ENCODE data around the gene RCSD1.
A peak's percentile ranks its signal among the peaks of the same experiment; 100 is the strongest.
"Not testable (repeated sequence)": the region's sequence is repeated elsewhere in the genome, so short reads cannot be mapped to it uniquely, and the experiment has no call there.

Gene RCSD1, protein sequence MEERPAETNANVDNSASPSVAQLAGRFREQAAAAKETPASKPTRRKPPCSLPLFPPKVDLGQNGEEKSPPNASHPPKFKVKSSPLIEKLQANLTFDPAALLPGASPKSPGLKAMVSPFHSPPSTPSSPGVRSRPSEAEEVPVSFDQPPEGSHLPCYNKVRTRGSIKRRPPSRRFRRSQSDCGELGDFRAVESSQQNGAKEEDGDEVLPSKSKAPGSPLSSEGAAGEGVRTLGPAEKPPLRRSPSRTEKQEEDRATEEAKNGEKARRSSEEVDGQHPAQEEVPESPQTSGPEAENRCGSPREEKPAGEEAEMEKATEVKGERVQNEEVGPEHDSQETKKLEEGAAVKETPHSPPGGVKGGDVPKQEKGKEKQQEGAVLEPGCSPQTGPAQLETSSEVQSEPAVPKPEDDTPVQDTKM

DNA sequence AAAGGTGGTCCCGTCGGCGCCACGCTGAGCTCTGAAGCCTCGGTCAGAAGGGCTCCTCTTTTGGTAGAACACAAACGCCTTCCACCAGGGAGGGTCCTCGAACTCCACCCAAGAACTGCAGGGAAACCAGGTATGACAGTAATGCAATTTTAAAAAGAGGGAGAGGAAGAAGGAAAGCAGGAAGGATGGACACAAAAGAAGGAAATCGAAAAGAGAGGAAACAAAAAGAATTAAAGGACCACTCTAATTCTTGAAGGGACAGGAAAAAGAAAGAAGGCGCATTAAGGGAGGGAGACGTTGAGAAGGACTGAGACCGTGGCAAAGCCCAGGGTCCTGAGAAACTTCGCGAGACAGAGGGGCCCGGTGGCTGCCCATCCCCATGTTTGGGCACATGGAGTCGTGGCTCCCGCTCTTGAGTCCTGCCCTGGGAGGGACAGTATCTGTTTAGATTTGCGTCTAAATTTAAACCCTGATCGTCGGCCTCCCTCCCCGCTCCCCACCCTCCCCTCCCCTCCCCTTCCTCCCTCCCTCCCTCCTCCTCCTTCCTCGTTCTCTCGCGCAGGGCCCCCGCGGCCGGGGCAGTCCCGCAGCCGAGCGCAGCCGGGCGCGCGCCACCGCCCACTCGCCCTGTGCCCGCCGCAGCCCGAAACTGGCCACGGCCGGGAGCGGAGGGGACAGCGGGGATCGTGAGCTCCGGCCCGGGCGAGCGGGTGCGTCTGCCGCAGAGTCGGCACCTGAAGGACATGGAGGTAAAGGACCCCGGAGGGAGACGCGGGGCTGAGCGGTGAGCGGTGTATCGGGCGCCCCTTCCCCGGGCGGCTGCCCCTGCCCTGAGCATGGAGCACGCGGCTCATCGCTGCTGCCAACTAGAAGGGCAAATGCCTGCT lies at the start of gene RCSD1:
RCSD1 (plus strand) TSS at position 552 of the 887 bp plus-strand sequence; CDS start at position 744, 192 bp downstream.
- DNase-seq, result peak; percentile 49

DNA sequence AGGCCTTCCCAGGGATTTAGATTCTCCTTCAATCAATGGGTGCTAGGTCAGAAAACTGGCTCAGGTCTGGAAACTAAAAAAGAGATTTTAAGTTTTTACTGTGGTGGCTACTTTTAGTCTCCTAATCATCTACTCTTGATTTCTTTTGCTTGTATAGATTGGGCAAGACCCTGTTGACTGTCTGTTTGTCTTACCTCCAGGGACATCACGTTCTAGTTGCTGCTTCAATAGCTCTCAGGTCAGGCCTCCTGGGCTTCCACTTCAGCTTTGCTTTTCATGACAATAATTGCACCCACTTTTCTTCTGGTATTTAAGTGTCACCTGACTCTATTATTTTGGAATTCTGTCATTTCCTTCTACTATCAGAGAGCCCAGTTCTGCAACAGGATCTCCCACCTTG lies 48.0 kb upstream of the RCSD1 start:
- DNase-seq, result no peak

DNA sequence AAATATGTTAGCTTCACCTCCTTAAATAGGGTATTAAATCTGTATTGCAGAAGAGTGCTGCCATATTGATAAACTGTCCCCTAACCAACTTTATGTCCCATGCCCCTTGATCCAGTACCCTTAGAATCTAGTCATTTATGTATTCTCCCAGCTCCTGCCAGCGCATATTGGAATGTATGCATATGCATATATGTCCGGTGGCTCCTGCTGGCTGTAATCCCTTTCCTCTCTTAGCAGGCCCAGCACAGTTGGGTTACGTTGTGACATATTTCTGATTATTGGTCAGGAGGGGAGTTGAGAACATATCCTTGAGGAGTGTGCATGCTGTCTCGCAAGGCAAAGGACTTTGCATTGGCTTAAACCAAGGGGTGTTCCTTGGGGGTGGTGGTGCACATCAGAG lies 47.3 kb upstream of the RCSD1 start:
- DNase-seq, result no peak

- DNase-seq, result no peak
Observed at GRCh38 chr1:167584581-167584980, 45.5 kb upstream of the RCSD1 start.

DNA sequence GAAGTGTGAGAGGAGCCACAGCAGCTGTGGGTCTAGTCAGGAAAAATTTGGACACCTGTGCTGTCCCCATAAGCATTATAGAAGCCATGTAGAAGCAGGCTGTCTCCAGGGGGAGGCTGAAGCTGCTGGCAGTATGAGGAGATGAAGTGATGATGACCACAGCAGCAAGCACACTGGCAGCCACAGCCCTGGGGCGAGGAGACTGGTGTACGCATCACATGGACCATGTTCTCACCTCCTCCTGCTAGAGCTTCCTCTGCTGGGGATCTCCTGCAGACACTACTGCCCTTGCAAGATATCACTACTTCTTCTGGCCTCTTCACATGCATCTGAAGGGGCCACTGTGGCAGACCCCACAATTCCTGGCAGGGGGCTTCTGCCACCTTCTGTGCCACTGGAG lies 42.7 kb upstream of the RCSD1 start:
- no peak for DNase-seq

GRCh38 chr1:167587872-167588271 lies 42.2 kb upstream of the RCSD1 start:
- no peak for DNase-seq

DNA sequence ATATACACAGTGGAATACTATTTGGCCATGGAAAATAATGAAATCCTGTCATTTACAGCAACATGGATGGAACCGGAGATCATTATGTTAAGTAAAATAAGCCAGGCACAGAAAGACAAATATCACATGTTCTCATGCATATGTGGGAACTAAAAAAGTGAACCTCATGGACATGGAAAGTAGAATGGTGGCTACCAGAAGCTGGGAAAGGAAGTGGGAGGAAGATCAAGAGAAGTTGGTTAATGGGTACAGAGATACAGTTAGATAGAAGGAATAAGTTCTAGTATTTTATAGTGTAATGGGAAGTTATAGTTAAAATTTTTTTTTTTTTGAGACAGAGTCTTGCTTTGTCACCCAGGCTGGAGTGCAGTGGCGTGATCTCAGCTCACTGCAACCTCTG lies 41.7 kb upstream of the RCSD1 start:
- no peak for DNase-seq

DNA sequence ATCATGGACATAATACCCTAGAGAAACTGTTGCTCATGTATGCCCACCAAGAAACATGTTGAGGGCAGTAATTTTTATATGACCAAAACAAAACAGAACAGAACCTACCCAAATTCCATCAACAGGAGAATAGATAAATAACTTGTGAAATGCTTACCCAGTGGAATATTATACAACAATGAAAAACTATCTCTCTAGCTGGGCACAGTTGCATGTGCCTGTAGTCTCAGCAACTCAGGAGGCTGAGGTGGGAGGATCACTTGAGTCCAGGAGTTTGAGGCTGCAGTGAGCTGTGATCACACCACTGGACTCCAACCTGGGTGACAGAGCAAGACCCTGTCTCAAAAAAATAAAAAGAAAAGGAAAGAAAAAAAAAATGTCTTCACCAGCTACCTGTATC lies 37.6 kb upstream of the RCSD1 start:
- no peak for DNase-seq

DNA sequence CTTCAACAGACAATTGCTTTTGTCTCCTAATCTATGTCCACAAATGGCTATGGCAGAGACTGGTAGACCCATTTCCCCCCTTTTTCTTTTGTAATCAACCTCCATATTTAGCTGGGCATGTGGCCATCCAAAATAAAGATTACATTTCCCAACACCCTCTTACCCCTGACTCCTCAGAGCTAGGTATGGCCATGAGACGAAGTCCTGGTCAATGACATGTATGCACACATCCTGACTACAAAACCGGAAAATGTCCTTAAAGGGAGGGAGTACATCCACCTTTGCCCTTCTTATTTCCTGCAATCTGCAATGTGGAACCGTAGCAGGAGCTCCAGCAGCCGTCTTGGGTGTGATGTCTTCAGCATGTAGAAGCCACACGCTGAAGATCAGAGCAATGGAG lies 36.2 kb upstream of the RCSD1 start:
- no peak for DNase-seq

GRCh38 chr1:167594822-167595221 lies 35.2 kb upstream of the RCSD1 start:
- DNase-seq, result no peak

DNA sequence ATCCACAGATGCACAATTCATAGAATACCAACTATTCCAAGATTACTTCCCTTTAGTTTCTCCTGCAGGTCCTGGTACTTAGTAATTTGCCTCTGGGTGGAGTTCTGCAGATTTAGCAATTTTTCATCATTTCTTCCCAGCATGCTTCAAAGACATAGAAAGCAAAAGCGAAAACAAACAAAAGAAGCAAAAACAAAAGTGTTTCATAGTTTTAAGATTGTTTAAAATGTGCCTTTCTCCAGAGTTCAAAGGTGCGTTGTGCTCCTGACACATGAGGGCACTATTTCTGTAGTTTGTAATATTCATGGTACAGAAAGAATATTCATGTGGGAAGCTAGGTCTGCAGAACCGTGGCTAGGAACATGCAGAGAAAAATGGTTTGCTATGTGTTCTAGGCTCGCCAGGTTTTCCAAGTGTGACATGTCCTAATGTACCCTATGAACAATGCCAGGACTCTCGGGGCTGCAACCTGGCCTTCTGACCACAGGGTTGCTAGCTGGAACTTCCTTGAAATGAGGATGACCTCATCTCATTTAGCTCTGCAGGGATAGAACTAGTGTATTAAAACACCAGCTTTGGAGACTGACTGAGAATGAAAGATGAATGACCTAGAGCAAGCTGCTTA lies 30.0 kb upstream of the RCSD1 start:
- DNase-seq, result no peak

DNA sequence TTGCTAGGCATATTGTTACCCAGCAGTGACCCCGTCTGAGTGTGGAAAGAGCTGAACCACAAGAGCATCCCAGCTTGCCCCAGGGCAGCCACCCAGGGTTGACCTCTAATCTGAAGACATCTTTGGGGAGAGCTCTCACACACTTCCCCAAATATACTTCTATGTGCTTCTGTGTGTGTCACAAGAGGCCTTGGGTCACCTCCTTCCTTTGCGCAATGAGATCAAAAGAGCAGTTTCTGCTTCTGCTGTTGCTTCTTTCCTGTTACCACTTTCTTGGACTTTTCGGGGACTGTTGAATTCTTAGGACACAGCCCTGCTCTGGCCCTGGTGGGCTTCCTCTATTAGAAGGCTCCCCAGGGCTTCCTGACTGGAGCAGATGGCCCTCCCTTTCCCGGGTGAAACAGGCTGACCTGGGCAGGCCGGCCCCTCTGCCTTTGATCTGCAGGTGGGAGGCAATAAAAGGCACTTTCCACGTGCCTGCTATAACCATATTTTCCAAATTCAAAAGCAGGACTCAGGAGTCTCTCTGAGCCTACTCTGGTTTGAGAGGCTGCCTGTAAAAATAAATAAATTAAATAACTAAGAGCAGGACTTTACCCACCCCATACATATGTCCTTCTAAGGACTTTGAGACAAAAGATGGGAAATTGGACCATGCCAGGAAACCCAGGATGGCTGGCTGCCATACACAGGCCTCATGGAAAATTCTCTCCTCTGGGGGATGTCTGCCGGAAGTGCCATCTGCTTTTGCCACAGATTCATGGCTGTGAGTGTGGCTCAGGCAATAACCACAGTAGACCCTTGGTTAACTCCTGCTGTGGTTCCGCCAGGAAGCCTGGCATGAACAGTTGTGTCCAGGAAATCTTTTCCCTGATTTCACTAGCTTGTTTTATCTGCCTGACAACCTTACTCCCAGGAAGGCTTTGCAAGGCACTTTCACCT lies 28.3 kb upstream of the RCSD1 start:
- no peak for DNase-seq

GRCh38 chr1:167602840-167603239 lies 27.2 kb upstream of the RCSD1 start:
- DNase-seq, result no peak

GRCh38 chr1:167605576-167605975 lies 24.5 kb upstream of the RCSD1 start:
- no peak for DNase-seq

DNA sequence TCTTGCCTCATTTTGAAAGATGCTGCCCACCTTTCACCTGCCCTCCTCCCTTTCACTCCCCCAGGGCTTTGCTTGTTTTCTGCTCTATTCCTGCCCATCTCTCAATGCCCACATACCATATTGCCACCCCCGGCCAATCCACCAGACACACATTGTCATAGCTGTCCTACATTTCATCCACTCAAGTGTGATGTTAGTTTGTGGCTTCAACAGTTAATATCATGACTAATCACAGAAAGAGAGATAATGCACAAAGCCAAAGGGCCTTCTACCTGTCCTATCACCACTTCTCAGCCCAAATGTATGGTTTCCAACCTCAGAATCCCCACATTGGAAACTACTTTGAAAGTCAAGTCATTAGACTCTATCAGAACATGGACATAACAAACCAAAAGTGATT lies 18.0 kb upstream of the RCSD1 start:
- DNase-seq, result no peak

DNA sequence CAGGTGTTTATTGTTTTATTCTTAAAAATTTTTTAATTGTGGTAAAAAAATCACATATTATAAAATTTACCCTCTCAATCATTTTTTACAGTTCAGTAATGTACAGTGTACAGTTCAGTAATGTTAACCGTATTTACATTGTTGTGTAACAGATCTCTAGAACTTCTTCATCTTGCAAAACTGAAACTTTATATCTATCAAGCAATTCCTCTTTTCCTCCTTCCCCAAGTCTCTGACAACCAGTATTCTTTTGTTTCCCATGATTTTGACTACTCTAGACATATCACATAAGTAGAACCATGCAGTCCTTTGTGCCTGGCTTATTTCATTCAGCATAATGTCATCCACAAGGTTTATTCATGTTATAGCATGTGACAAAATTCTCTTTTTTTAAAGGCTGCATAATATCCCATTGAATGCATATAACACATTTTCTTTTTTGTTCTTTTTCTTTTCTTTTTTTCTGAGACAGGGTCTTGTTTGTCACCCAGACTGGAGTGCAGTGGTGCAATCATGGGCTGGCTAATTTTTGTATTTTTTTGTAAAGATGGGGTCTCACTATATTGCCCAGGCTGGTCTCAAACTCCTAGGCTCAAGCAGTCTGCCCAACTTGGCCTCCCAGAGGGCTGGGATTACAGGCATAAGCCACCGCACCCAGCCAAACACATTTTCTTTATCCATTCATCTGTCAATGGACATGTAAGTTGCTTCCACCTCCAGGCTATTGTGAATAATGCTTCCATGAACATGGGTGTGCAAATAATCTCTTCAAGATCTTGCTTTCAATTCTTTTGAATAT lies 17.2 kb upstream of the RCSD1 start:
- no peak for DNase-seq

GRCh38 chr1:167613984-167614383 lies 16.0 kb upstream of the RCSD1 start:
- DNase-seq, result not testable (repeated sequence)

DNA sequence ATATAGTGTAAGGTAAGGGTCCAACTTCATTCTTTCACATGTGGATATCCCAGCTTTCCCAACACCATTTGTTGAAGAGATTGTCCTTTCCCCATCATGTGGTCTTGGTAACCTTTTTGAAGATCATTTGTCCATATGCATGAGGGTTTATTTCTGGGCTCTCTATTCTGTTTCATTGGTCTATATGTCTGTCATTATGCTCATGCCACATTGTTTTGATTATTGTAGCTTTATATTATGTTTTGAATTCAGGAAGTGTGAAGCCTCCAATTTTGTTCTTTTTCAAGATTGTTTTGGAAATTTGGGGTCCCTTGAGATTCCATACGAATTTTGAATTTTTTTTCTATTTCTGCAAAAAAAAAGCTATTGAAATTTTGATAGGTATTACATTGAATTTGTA lies 15.2 kb upstream of the RCSD1 start:
- no peak for DNase-seq

DNA sequence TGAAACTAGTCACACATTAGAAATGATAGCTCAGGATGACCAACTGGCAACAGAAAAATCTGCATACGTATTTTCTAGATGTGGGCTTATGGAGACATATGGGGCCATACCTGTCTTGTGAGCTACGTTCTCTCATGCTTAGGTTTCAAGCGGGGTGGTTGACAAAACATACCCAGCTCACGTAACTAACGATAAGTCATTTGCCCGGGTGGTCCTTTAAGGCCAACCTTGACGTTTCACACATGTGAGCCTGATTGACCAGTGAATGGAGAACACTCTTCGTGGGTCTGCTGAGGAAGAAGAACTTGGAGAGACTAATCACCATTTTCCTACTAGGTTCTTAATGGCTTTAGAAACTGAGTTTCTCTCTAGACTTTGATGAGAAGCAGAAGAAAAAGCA lies 13.5 kb upstream of the RCSD1 start:
- no peak for DNase-seq

DNA sequence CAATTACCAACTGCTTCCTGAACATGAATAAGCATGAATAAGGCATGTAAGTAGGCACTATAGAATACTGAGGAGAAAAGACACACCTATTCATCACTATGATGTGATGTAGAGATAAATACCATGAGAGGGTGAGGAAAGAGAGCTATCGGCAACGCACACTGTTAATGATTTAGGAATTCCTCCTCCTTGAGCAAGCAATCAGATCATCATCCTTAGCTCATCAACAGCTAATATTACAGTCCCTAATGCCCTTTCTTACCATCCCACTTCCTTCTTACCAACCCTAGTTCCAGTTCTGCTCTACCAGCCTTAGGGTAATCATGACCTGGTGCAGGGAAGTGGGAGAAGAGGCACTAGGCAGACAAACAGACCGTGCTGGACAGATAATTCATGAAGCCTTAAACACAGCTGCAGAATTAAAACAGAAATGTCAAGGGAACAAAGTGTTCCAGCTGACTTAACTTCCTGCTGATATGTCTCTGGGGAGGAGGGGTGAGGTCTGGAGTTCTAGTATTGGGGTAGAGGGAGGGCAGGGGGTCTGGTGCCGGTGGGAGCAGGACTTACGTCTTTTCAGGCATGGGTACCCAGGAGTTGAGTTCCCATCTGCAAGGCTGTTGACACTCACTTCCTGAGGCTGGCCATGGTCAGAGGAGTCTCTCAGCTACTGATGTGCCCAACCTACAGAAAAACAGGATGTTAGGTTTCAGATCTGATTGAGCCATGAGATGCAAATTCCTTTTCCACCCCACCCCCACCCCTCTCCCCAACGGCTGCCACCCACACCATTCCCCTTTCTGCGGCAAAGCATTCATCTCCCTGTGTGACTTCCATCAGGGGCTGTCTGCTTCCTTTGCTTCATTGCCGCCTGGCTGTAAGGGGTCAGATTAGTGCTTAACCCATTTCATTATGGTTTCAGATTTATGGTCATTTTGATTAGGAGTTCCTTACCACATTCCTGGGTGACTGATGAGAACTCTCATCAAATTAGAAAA lies 12.6 kb upstream of the RCSD1 start:
- DNase-seq, result no peak

Data from activated effector memory CD4-positive, alpha-beta T cell treated with Interleukin-2 at 50 U/mL for 16 hours (primary cell).